Neural cell (in vitro differentiated cells): ENCODE data around the gene WDR5.

Experiments used
- EZH2 ChIP-seq: fragments of 200-600, 300-800 bp; shearing (Covaris generic), sonication (generic); IDR thresholded peaks from 2 replicates; pipeline ENCODE4 v1.6.1; 2014; ENCODE audit warnings: antibody characterized with exemption, low read length, borderline replicate concordance, mild to moderate bottlenecking; ENCODE audit not compliant: insufficient read depth, poor library complexity, severe bottlenecking
- MXI1 ChIP-seq: fragments of 450-650 bp; conservative IDR thresholded peaks from 2 replicates; pipeline ENCODE4 v1.6.1; 2014; ENCODE audit warnings: antibody characterized with exemption, mild to moderate bottlenecking; ENCODE audit not compliant: poor library complexity, severe bottlenecking
- POLR2AphosphoS5 ChIP-seq: IDR thresholded peaks from 2 replicates; pipeline ENCODE4 v1.6.1; 2012
- RAD21 ChIP-seq: fragments of 450-650 bp; conservative IDR thresholded peaks from 2 replicates; pipeline ENCODE4 v1.6.1; 2014; ENCODE audit warnings: antibody characterized with exemption, mild to moderate bottlenecking, moderate library complexity
- TAF1 ChIP-seq: IDR thresholded peaks from 2 replicates; pipeline ENCODE4 v1.6.1; 2012; ENCODE audit warnings: low read depth
- TF ChIP-seq, protein P1 (sequence below): fragments of 450-650 bp; IDR thresholded peaks from 2 replicates; pipeline ENCODE4 v1.5.1; 2014; ENCODE audit warnings: antibody characterized with exemption, mild to moderate bottlenecking, moderate library complexity; ENCODE audit not compliant: poor library complexity, severe bottlenecking

DNA sequence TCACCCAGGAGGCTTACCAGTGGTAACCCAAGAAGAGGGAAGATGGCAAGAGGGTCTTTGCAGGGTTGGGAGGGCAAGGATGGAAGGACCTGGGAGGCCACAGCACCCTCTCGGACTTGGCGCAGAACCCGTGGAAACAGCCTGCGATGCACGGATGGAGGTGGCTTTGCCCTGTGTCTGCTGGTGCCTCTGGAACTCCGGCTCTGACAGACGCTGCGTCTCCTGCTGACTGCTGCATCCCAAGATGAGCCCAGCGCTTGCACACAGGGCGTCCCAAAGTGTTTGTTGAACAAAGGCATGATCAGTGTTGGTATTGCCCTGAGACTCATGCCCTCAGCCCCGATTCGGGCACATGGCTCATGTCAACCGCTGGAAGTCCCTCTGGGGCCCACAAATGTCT, 30.5 kb downstream of the WDR5 start:
- TF ChIP-seq RAD21 = no peak
- no peak for TF ChIP-seq EZH2
- no peak for TF ChIP-seq POLR2AphosphoS5
- TF ChIP-seq, protein P1, sequence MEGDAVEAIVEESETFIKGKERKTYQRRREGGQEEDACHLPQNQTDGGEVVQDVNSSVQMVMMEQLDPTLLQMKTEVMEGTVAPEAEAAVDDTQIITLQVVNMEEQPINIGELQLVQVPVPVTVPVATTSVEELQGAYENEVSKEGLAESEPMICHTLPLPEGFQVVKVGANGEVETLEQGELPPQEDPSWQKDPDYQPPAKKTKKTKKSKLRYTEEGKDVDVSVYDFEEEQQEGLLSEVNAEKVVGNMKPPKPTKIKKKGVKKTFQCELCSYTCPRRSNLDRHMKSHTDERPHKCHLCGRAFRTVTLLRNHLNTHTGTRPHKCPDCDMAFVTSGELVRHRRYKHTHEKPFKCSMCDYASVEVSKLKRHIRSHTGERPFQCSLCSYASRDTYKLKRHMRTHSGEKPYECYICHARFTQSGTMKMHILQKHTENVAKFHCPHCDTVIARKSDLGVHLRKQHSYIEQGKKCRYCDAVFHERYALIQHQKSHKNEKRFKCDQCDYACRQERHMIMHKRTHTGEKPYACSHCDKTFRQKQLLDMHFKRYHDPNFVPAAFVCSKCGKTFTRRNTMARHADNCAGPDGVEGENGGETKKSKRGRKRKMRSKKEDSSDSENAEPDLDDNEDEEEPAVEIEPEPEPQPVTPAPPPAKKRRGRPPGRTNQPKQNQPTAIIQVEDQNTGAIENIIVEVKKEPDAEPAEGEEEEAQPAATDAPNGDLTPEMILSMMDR = no peak
- TF ChIP-seq MXI1 = no peak
- TF ChIP-seq TAF1 = no peak
